ENCODE data around the gene NWD2. TPM values are rescaled to one million over a fixed set of nuclear protein-coding genes. Genes with fewer than 3 reads are reported as not detected.

Gene NWD2
- total RNA-seq, 1 donor from 2014 or later = 0.05 TPM

GRCh38 chr4:37439809-37440474, 195.4 kb downstream of the NWD2 start:
- H3K27ac Mint-ChIP-seq (ENCODE audit: unreplicated experiment) = no peak overlapping the region
- H3K4me1 Mint-ChIP-seq = peaks cover 10% of the 10 kb centered on the region
- no peak for DNase-seq (ENCODE audit: low read depth, low spot score)
- no peaks in the 10 kb centered on the region for H3K36me3 Mint-ChIP-seq (ENCODE audit: low read depth)
- TF ChIP-seq, protein P1, sequence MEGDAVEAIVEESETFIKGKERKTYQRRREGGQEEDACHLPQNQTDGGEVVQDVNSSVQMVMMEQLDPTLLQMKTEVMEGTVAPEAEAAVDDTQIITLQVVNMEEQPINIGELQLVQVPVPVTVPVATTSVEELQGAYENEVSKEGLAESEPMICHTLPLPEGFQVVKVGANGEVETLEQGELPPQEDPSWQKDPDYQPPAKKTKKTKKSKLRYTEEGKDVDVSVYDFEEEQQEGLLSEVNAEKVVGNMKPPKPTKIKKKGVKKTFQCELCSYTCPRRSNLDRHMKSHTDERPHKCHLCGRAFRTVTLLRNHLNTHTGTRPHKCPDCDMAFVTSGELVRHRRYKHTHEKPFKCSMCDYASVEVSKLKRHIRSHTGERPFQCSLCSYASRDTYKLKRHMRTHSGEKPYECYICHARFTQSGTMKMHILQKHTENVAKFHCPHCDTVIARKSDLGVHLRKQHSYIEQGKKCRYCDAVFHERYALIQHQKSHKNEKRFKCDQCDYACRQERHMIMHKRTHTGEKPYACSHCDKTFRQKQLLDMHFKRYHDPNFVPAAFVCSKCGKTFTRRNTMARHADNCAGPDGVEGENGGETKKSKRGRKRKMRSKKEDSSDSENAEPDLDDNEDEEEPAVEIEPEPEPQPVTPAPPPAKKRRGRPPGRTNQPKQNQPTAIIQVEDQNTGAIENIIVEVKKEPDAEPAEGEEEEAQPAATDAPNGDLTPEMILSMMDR (conservative IDR thresholded peaks at IDR 0.05) = no peak
- H3K4me3 Mint-ChIP-seq = no peak overlapping the region
- H3K9me3 Mint-ChIP-seq = peaks cover 3% of the 10 kb centered on the region
- no peaks in the 10 kb centered on the region for H3K27me3 Mint-ChIP-seq (ENCODE audit: low read depth)

GRCh38 chr4:37440501-37440900, 196.0 kb downstream of the NWD2 start:
- TF ChIP-seq, protein P1 (conservative IDR thresholded peaks at IDR 0.05) = no peak
- peaks cover 12% of the 10 kb centered on the region for H3K4me1 Mint-ChIP-seq
- H3K36me3 Mint-ChIP-seq (ENCODE audit: low read depth) = no peaks in the 10 kb centered on the region
- H3K27ac Mint-ChIP-seq (ENCODE audit: unreplicated experiment) = no peak overlapping the region
- H3K27me3 Mint-ChIP-seq (ENCODE audit: low read depth) = no peaks in the 10 kb centered on the region
- DNase-seq (ENCODE audit: low read depth, low spot score) = no peak
- H3K4me3 Mint-ChIP-seq = no peak overlapping the region
- H3K9me3 Mint-ChIP-seq = peaks cover 4% of the 10 kb centered on the region

DNA sequence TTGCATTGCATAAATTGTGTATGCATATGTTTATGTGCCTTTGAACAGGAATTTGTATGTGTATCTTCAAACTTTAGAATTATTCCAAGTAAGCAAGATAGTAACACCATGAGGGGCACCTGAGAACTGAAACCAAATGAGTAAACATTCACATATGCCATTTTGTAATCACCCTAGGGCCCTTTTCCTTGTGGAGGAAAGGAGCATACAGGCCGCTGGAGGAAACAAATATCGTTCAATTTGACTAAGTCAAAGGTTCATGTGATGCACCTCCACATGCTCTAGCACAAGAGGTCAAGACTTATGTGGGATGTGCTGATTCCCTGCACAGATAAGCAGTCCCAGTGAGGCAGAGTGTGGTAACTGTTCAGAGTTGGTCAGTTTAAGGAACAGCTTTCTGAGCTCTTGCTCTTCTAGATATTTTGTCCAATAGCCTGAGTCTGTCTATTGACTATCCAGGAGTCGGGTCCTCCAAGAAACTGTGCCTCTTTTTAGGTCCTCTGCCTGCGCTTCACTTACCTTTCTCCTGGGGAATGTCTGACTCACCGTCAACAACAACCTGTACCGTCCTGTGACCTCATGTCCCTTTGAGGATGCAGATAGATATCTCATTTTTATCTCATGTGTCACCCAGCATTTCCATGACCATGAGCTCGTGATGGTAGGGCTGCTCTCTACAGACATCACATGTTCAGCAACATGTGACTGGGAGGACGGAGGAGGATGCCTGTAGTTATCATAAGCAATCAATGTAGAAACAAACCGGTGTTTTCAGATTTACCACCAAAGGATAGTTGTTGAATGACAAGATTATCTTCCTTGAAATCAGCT, 196.9 kb downstream of the NWD2 start:
- DNase-seq (ENCODE audit: low read depth, low spot score) = no peak
- Mint-ChIP-seq H3K36me3 (ENCODE audit: low read depth) (no peaks in the 10 kb centered on the region), H3K27me3 (ENCODE audit: low read depth) (no peaks in the 10 kb centered on the region), H3K4me3 (no peak overlapping the region), H3K9me3 (peaks cover 6% of the 10 kb centered on the region), H3K4me1 (peaks cover 21% of the 10 kb centered on the region), H3K27ac (ENCODE audit: unreplicated experiment) (no peak overlapping the region)
- TF ChIP-seq, protein P1 (conservative IDR thresholded peaks at IDR 0.05) = no peak

DNA sequence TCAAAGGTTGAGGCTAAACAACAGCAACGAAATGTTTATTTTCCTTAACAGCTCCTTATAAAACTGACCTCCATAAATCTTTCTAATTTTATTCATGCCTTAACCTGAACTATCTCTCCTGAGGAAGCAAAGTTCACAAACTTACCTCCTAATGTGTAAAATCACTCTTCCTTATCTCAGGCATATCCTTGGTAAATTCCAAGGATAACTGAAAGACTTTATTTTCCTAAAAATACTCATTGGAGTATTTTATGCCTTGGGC, 197.4 kb downstream of the NWD2 start:
- Mint-ChIP-seq H3K27me3 (ENCODE audit: low read depth) (no peaks in the 10 kb centered on the region), H3K9me3 (peaks cover 6% of the 10 kb centered on the region), H3K27ac (ENCODE audit: unreplicated experiment) (no peak overlapping the region), H3K36me3 (ENCODE audit: low read depth) (no peaks in the 10 kb centered on the region), H3K4me3 (no peak overlapping the region), H3K4me1 (peaks cover 23% of the 10 kb centered on the region)
- TF ChIP-seq, protein P1 (conservative IDR thresholded peaks at IDR 0.05) = no peak
- DNase-seq (ENCODE audit: low read depth, low spot score) = no peak

- H3K36me3 Mint-ChIP-seq (ENCODE audit: low read depth) = no peaks in the 10 kb centered on the region
- peaks cover 17% of the 10 kb centered on the region for H3K4me1 Mint-ChIP-seq
- H3K4me3 Mint-ChIP-seq = no peak overlapping the region
- no peaks in the 10 kb centered on the region for H3K27me3 Mint-ChIP-seq (ENCODE audit: low read depth)
- peaks cover 6% of the 10 kb centered on the region for H3K9me3 Mint-ChIP-seq
- DNase-seq (ENCODE audit: low read depth, low spot score) = no peak
- no peak overlapping the region for H3K27ac Mint-ChIP-seq (ENCODE audit: unreplicated experiment)
- TF ChIP-seq, protein P1 (conservative IDR thresholded peaks at IDR 0.05) = no peak
These were observed 198.6 kb downstream of the NWD2 start for GRCh38 chr4:37443137-37443536.
